Anterior cingulate cortex (tissue), 58 donors: Measurements from ENCODE around the gene SOWAHB.

Experiments used
- DNase-seq, 58 donors: peaks; one replicate each; lab custom pipeline; 2025; lab: John Stamatoyannopoulos, UW

SOWAHB gene

GRCh38 chr4:76897536-76898384 is at the start of gene SOWAHB:
Gene SOWAHB (minus strand): TSS chr4:76898144. CDS start chr4:76897849, 295 bp downstream.
- peak in 8 of 58 donors; percentile 3 to 47 (median 16) for DNase-seq

GRCh38 chr4:76947369-76947768 is 49.4 kb upstream of the SOWAHB start:
- peak in 1 of 58 donors; percentile 1 for DNase-seq

GRCh38 chr4:76943790-76944189 is 45.8 kb upstream of the SOWAHB start:
- peak in 10 of 58 donors; percentile 1 to 39 (median 13) for DNase-seq

- DNase-seq: peak in 5 of 58 donors; percentile 10 to 56 (median 18)
Observed at GRCh38 chr4:76943129-76943620, 45.2 kb upstream of the SOWAHB start.

GRCh38 chr4:76939184-76939583 is 41.2 kb upstream of the SOWAHB start:
- no peak for DNase-seq

GRCh38 chr4:76931576-76932276 is 33.8 kb upstream of the SOWAHB start:
- no peak for DNase-seq

- no peak for DNase-seq
Observed at GRCh38 chr4:76931087-76931486, 33.1 kb upstream of the SOWAHB start.

- DNase-seq: no peak
Observed at GRCh38 chr4:76930685-76931084, 32.7 kb upstream of the SOWAHB start.

GRCh38 chr4:76926841-76927240 is 28.9 kb upstream of the SOWAHB start:
- DNase-seq: no peak

- DNase-seq: no peak
Observed at GRCh38 chr4:76923619-76924357, 25.8 kb upstream of the SOWAHB start.

GRCh38 chr4:76920715-76921114 is 22.8 kb upstream of the SOWAHB start:
- DNase-seq: no peak

- no peak for DNase-seq
Observed at GRCh38 chr4:76909711-76910110, 11.8 kb upstream of the SOWAHB start.

- no peak for DNase-seq
Observed at GRCh38 chr4:76905521-76905920, 7.6 kb upstream of the SOWAHB start.

- no peak for DNase-seq
Observed at GRCh38 chr4:76904646-76905190, 6.8 kb upstream of the SOWAHB start.

- no peak for DNase-seq
Observed at GRCh38 chr4:76902233-76902890, 4.4 kb upstream of the SOWAHB start.

- no peak for DNase-seq
Observed at GRCh38 chr4:76898949-76899645, 1.2 kb upstream of the SOWAHB start.

- no peak for DNase-seq
Observed at GRCh38 chr4:76898385-76898692, 395 bp upstream of the SOWAHB start.

GRCh38 chr4:76896614-76897535 is 1.1 kb downstream of the SOWAHB start:
- DNase-seq: peak in 21 of 58 donors; percentile 3 to 71 (median 26)
